PC-3 (cell line): ENCODE data around the gene GJD3. TPM values are rescaled to one million over a fixed set of nuclear protein-coding genes. Genes with fewer than 3 reads are reported as not detected.

ENCODE experiments used
- ATAC-seq: fragments of 200-7000 bp; cut with Tn5 transposase; 2 replicates; pipeline ENCODE4 v1.9.1; 2020; ENCODE audit warnings: mild to moderate bottlenecking, moderate library complexity
- BruUV-seq: library from RNA; stranded (reverse); fragments of 400-500 nt; replicated peaks from 2 replicates; lab custom pipeline; 2021; lab: Mats Ljungman, UMichigan
- CTCF ChIA-PET: fragments of 300-600 bp; sonication (Branson Sonifier 250); formaldehyde crosslinking; loops from one replicate; lab custom pipeline; 2022; ENCODE audit warnings: antibody characterized with exemption; lab: Charles Lee
- POLR2A ChIA-PET: fragments of 300-600 bp; sonication (Branson Sonifier 250); formaldehyde crosslinking; loops from one replicate; lab custom pipeline; 2022; ENCODE audit warnings: antibody characterized with exemption; ENCODE audit not compliant: unreplicated experiment; lab: Charles Lee
- DNase-seq: peaks from one replicate; pipeline ENCODE4 v3.0.0-alpha.2; 2015
- H2AFZ ChIP-seq: fragments of 300-600 bp; sonication (generic); 2 replicates; pipeline ENCODE4 v1.6.0; 2016; ENCODE audit warnings: antibody characterized with exemption, low read length
- H3F3A ChIP-seq: fragments of 300-600 bp; sonication (generic); one replicate; pipeline ENCODE4 v1.6.0; 2017; ENCODE audit warnings: antibody characterized with exemption, low read length, control low read depth, mild to moderate bottlenecking; ENCODE audit not compliant: unreplicated experiment
- H3K27ac ChIP-seq: fragments of 300-600 bp; sonication (generic); 2 replicates; pipeline ENCODE4 v1.5.1; 2016; ENCODE audit warnings: mild to moderate bottlenecking, low read length
- H3K27me3 ChIP-seq: fragments of 300-600 bp; sonication (generic); 2 replicates; pipeline ENCODE4 v1.6.1; 2016; ENCODE audit warnings: low read length, mixed read lengths
- H3K36me3 ChIP-seq: fragments of 300-600 bp; sonication (generic); 2 replicates; pipeline ENCODE4 v1.6.1; 2016; ENCODE audit warnings: low read depth, mixed run types, low read length, mixed read lengths
- H3K4me1 ChIP-seq: fragments of 300-600 bp; sonication (generic); 2 replicates; pipeline ENCODE4 v1.5.1; 2016; ENCODE audit warnings: low read length; ENCODE audit not compliant: insufficient read depth
- H3K4me2 ChIP-seq: fragments of 300-600 bp; sonication (generic); 2 replicates; pipeline ENCODE4 v1.6.0; 2016; ENCODE audit warnings: low read length
- H3K4me3 ChIP-seq: fragments of 300-600 bp; sonication (generic); 2 replicates; pipeline ENCODE4 v1.5.1; 2016; ENCODE audit warnings: mild to moderate bottlenecking, low read length, mixed read lengths
- H3K79me2 ChIP-seq: fragments of 300-600 bp; sonication (generic); 2 replicates; pipeline ENCODE4 v1.6.1; 2017; ENCODE audit warnings: low read length, mixed read lengths
- H3K9ac ChIP-seq: fragments of 300-600 bp; sonication (generic); 2 replicates; pipeline ENCODE4 v1.6.0; 2016; ENCODE audit warnings: mild to moderate bottlenecking, low read length
- H3K9me2 ChIP-seq: fragments of 300-600 bp; sonication (generic); replicated peaks from 2 replicates; pipeline ENCODE4 v1.6.1; 2016; ENCODE audit warnings: mixed run types, low read length, mixed read lengths
- H3K9me3 ChIP-seq: fragments of 300-600 bp; sonication (generic); 2 replicates; pipeline ENCODE4 v1.6.1; 2016; ENCODE audit warnings: low read length, mixed read lengths
- H4K20me1 ChIP-seq: fragments of 300-600 bp; sonication (generic); 2 replicates; pipeline ENCODE4 v1.6.1; 2016; ENCODE audit warnings: low read length, mixed read lengths
- EZH2 ChIP-seq: fragments of 300-600 bp; sonication (generic); IDR thresholded peaks from one replicate; pipeline ENCODE4 v1.6.1; 2017; ENCODE audit warnings: antibody characterized with exemption, mild to moderate bottlenecking, low read length; ENCODE audit not compliant: unreplicated experiment
- EZH2phosphoT487 ChIP-seq: fragments of 300-600 bp; sonication (generic); IDR thresholded peaks from 2 replicates; pipeline ENCODE4 v1.6.1; 2018; ENCODE audit warnings: mild to moderate bottlenecking, antibody characterized with exemption, low read length, borderline replicate concordance
- intact Hi-C: fragments of 100-400 bp; cut with micrococcal nuclease; formaldehyde crosslinking; loops from 2 replicates; pipeline ENCODE4 v1.9.0; 2023
- total RNA-seq: library from RNA; depleted of rRNA; stranded (reverse); fragments of >200 nt; gene quantifications from 2 replicates; pipeline ENCODE4 v1.2.3, GENCODE V29; 2014
- TF ChIP-seq, protein P1 (sequence below): fragments of 300-600 bp; sonication (generic); conservative IDR thresholded peaks from 2 replicates; pipeline ENCODE4 v1.5.1; 2017; ENCODE audit warnings: antibody characterized with exemption, low read depth, mild to moderate bottlenecking, low read length

GJD3 gene
- total RNA-seq, 1 experiment from 2014 or later, result not detected

DNA sequence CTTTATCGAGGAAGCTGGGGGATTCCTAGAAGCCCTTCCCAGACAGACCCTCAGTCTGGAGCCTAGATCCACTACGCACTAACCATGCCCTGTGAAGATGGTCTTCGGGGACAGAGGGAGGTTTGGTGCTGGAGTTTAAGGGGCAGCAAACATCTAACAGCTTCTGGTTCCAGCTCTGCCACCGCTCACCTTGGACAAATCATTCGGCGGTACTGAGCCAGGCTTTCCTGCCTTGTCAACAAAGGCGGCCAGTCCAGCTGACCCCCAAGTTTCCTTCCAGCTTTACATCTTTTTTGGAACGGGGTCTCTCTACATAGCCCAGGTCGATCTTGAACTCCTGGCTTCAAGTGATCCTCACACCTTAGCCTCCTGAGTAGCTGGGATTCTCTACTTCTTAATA lies 369 bp upstream of the GJD3 start:
- no peak overlapping the region for H3K27ac ChIP-seq
- no peaks in the 10 kb centered on the region for H3K4me1 ChIP-seq
- intact Hi-C loops, result no loop called here
- TF ChIP-seq EZH2, result no peak
- TF ChIP-seq, protein P1, sequence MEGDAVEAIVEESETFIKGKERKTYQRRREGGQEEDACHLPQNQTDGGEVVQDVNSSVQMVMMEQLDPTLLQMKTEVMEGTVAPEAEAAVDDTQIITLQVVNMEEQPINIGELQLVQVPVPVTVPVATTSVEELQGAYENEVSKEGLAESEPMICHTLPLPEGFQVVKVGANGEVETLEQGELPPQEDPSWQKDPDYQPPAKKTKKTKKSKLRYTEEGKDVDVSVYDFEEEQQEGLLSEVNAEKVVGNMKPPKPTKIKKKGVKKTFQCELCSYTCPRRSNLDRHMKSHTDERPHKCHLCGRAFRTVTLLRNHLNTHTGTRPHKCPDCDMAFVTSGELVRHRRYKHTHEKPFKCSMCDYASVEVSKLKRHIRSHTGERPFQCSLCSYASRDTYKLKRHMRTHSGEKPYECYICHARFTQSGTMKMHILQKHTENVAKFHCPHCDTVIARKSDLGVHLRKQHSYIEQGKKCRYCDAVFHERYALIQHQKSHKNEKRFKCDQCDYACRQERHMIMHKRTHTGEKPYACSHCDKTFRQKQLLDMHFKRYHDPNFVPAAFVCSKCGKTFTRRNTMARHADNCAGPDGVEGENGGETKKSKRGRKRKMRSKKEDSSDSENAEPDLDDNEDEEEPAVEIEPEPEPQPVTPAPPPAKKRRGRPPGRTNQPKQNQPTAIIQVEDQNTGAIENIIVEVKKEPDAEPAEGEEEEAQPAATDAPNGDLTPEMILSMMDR, result no peak
- TF ChIP-seq EZH2phosphoT487, result no peak
- H3F3A ChIP-seq, result no peaks in the 10 kb centered on the region
- BruUV-seq, result no TSS peak
- H3K9ac ChIP-seq, result no peak overlapping the region
- DNase-seq, result no peak
- no peaks in the 10 kb centered on the region for H3K27me3 ChIP-seq
- no peak for ATAC-seq
- H3K4me2 ChIP-seq, result no peak overlapping the region
- CTCF ChIA-PET, result no interaction called here
- H3K79me2 ChIP-seq, result no peaks in the 10 kb centered on the region
- POLR2A ChIA-PET, result no interaction called here
- H4K20me1 ChIP-seq, result no peaks in the 10 kb centered on the region
- no peak overlapping the region for H3K4me3 ChIP-seq
- H3K9me3 ChIP-seq, result no peaks in the 10 kb centered on the region
- H3K9me2 ChIP-seq, result no peaks in the 10 kb centered on the region
- H2AFZ ChIP-seq, result no peak overlapping the region
- H3K36me3 ChIP-seq, result no peaks in the 10 kb centered on the region

DNA sequence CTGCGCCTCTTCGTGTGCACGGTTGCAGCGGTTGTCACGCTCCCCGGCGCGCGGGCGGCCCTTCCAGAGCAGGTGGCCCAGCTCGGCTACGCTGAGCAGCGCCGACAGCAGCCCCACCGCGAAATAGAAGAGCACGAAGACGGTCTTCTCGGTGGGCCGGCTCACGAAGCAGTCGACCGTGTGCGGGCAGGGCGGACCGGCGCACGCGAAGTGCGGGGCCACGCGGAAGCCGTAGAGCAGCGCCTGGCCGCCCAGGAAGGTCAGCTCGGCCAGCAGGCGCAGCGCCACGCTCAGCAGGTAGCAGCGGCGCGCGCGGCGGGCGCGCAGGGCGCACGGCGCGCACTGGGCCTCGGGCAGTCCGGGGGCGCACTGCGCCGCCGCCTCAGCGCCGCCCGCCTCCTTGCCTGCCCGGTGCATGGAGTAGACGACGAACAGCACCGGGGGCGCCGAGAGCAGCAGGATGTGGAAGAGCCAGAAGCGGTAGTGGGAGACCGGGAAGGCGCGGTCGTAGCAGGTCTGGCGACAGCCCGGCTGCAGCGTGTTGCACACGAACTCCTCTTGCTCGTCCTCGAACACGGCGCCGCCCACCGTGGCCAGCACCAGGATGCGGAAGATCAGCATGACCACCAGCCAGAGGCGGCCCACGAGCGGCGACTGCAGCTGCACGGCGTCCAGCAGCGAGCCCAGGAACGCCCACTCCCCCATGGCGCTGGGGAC lies 1.3 kb downstream of the GJD3 start:
- no TSS peak for BruUV-seq
- Histone ChIP-seq H3K27me3 (no peaks in the 10 kb centered on the region), H3K4me2 (peak overlapping the region; percentile 84), H3K4me1 (no peaks in the 10 kb centered on the region), H4K20me1 (no peaks in the 10 kb centered on the region), H3K4me3 (peak overlapping the region; percentile 67), H3F3A (no peaks in the 10 kb centered on the region), H3K27ac (no peak overlapping the region), H3K9me3 (no peaks in the 10 kb centered on the region), H3K79me2 (no peaks in the 10 kb centered on the region), H3K9me2 (no peaks in the 10 kb centered on the region), H2AFZ (peak overlapping the region; percentile 75), H3K9ac (no peak overlapping the region), H3K36me3 (no peaks in the 10 kb centered on the region)
- ChIA-PET POLR2A (no interaction called here), CTCF (interaction anchor here (0.6 to 1.0 kb wide), 2 partner anchors 170 to 197 kb away, joined by 3 to 4 read pairs; no protein-coding TSS in a partner anchor)
- no peak for TF ChIP-seq EZH2phosphoT487
- intact Hi-C loops, result no loop called here
- peak; percentile 38 for ATAC-seq
- DNase-seq, result no peak

DNA sequence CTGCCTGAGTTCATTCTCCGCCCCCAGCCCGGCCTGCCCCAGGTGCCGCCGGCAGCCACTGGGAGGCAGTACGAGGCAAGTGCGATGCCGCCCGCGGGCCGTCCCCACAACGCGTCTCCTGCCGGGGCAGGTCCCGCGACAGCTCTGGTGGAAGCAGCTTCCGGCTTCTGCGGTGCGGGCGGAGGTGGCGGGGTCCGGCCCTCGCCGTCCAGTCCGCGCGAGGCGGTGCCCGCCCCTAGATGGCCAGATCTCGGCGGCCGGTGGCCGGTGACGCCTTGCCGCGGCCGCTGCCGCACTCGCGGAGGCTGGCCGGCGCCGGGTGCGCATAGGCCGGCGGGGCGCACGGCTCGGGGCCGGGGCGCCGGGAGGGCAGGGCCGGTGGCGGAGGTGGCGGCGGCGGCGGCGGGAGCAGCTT lies 1.8 kb downstream of the GJD3 start:
- POLR2A ChIA-PET, result interaction anchor here (0.5 kb wide), 1 partner anchor 48 kb away, joined by 3 read pairs; no protein-coding TSS in a partner anchor
- H3K9ac ChIP-seq, result no peak overlapping the region
- TF ChIP-seq, protein P1, result peak; percentile 66
- TF ChIP-seq EZH2, result no peak
- no peak for TF ChIP-seq EZH2phosphoT487

More for the DNA sequence above, 1.8 kb downstream of the GJD3 start:
- H3K27ac ChIP-seq, result no peak overlapping the region
- peak overlapping the region; percentile 84 for H3K4me2 ChIP-seq
- no peaks in the 10 kb centered on the region for H3K27me3 ChIP-seq
- CTCF ChIA-PET, result interaction anchor here (0.6 to 1.0 kb wide), 2 partner anchors 171 to 197 kb away, joined by 3 to 4 read pairs; no protein-coding TSS in a partner anchor
- no peaks in the 10 kb centered on the region for H4K20me1 ChIP-seq
- intact Hi-C loops, result no loop called here
- BruUV-seq, result no TSS peak
- H3K36me3 ChIP-seq, result no peaks in the 10 kb centered on the region
- peak overlapping the region; percentile 75; the same call in 1 of the 2 replicates for H2AFZ ChIP-seq
- ATAC-seq (peak; percentile 79), DNase-seq (peak; percentile 75)
- H3F3A ChIP-seq, result no peaks in the 10 kb centered on the region
- H3K9me3 ChIP-seq, result no peaks in the 10 kb centered on the region
- H3K79me2 ChIP-seq, result no peaks in the 10 kb centered on the region
- peak overlapping the region; percentile 67 for H3K4me3 ChIP-seq
- no peaks in the 10 kb centered on the region for H3K9me2 ChIP-seq
- H3K4me1 ChIP-seq, result no peaks in the 10 kb centered on the region
